SKM-1 (cell line): Measurements from ENCODE around the gene IL22.
"Not testable (repeated sequence)": the region's sequence is repeated elsewhere in the genome, so short reads cannot be mapped to it uniquely, and the experiment has no call there.

Experiments used
- DNase-seq: peaks from one replicate; lab custom pipeline; 2025; ENCODE audit not compliant: unreplicated experiment; lab: John Stamatoyannopoulos, UW

IL22 gene

DNA sequence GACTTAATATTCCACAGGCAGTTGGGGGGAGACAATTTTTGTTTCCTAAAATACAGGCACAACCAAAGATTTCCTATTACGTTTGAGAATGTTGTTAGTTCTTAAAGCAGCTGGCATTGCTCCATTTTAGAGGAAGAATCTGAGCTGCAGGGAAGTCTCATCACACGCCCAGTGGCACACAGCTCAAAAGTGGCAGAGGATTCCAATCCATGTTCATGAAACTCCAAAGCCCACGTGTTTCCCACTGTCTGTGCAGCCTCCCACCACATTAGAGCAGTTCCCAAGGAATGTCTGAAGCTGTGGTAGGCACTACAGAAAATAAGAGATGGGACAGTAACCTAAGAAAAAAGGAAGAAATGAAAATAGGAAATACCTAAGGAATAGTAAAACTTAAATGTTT is 21.7 kb downstream of the IL22 start:
- no peak for DNase-seq

DNA sequence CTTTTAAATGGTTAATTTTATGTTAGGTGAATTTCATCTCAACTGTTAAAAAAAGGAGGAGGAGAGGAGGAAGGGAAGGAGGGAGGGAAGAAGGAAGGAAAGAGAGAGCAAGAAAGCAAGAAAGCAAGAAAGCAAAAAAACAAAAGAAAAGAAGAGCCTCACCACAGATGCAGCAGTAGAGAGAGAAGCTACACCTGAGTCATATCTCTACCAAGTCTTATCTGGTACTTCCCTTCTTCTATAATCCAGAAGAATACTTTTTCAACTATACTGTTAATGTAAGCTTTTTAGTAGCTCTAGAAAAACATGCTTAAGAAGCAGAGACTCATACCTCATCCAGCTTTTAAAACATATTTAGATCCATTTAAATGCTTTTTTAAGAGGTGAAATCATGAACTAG is 22.2 kb downstream of the IL22 start:
- no peak for DNase-seq

DNA sequence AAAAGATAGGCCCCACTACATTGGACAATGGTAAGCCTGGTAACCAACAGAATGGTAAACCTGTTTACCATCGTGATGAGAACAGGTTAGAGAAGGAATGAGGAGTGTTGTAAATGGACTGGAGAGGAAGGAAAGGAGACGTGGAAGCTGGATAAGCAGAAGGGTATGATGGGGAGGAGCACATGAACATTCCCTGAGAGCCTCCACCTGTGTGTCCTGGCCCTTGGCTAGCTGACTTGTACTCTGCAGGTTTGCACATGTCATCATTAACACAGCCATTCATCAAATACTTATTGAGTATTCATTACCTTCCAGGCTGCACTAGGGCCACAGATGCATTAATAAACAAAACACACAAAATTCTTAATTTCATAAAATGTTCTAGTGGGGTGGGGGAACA is 23.4 kb downstream of the IL22 start:
- no peak for DNase-seq

- no peak for DNase-seq
Observed at GRCh38 chr12:68227356-68227755, 26.0 kb downstream of the IL22 start.

GRCh38 chr12:68225576-68226476 is 27.6 kb downstream of the IL22 start, which contains the start of gene IL26:
Gene IL26 (minus strand): TSS chr12:68225810. CDS start chr12:68225756, 54 bp downstream.
- DNase-seq, result no peak

GRCh38 chr12:68224613-68225285 is 28.7 kb downstream of the IL22 start:
- DNase-seq, result no peak

- peak; percentile 48 for DNase-seq
Observed at GRCh38 chr12:68223067-68223747, 30.2 kb downstream of the IL22 start.

DNA sequence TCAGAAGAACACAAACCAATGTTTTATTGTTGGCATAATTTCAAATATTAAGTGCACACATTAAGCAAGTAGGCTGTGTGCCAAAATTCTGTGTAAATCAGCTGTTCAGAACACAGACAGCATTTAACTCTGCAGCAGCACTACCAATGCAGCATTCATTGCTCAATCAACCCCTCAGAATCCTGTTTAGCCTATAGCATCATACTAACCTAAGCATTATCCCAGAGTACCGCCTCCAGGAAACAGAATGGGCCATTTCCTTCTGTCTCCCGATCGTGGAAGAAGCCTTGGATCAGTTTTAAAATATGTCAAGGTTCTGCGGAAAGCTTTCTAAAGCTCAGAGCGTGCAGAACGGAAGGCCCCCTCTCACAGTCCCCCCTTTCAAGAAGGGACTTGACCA is 31.1 kb downstream of the IL22 start:
- no peak for DNase-seq

DNA sequence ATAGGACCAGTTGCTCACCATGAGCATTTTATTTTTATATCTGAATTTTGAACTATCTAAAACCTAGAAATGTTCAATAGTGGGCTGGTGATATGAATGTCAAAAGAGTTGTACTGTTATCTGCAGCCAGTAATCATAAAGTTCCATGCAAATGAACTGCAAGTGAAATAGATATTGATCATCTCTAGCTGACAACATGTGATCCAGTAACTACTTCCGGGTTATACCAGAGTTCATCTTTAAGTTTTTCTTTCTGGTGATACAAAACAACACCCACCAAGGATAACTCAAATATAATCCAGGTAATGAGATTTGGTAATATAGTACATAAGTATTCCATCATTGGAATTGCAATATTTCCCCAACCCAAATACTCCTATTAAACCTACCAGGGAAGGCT is 31.9 kb downstream of the IL22 start:
- DNase-seq, result no peak

GRCh38 chr12:68210875-68211274 is 42.5 kb downstream of the IL22 start:
- DNase-seq, result no peak

GRCh38 chr12:68209048-68209728 is 44.2 kb downstream of the IL22 start:
- not testable (repeated sequence) for DNase-seq

DNA sequence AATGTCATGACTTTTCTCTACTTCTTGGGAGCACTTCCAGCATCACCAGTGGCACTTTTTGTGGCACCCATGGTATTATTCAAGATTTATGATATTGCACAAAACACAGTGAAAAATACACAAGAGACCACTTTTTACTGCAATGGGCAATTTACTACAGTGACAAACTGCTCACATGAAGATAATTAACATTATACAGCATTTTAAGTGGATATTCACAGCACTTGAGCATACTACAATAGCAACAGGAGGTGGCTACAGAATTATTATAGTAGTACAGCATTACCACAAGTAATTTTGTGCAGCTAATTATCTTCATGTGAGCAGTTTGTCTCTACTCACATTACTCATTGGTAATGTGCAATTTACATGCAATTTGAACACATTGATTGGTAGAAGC is 46.1 kb downstream of the IL22 start:
- DNase-seq, result no peak

DNA sequence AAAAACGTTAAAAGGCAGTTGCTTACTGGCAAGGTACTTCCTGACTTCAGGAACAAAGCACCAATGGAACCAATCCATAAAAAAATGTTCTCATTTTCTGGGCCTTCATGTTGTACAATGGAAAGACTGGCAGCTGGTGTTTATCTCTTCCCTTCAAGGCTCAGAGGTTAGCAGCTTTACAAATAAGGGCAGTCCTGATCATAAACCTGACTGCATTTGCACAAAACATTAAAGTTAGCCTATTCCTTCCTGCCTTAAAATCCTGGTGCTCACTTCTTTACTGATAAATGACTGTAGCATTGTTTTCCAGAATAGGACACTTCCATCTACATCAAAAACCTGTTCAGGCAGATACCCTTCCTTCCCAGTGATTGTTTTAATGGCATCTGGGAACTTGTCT is 47.0 kb downstream of the IL22 start:
- no peak for DNase-seq

DNA sequence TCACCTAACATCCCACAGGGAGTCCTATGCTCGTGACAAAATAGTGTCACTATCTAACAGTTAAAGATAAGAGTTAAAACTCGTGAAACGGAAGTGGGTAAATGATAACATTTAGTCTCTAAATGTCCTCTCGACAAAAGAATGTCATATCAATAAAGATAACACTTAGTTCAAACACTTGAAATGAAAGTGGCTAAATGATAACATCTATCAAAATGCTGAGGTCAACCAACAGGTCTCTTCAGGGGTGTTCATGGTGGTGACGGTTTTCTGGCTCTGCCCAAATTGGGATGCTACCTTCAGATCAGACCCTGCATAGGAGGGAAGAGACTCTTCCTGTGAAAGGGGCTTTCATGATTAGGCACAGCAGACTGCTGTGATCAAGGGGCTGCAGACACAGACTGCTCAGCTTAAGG is 49.9 kb downstream of the IL22 start:
- DNase-seq, result no peak

DNA sequence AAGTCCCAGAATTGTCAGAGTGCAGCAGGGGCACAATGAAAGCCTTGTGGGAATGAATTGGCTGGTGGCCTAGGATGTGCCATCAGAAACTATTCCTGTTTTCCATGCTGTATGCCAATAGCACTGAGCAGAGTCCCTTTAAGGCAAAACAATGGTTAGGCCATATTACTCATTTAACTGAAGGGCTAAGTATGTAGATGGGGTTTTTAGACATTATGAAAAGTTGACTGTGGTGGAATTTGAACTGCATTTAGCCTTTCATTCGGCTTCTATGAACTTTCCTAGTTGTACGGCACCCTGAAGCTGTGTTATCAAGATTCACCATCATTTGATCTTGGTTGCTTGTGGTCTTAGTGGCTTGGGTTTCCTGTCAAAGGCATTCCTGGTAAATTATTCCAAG is 52.5 kb downstream of the IL22 start:
- DNase-seq, result no peak

GRCh38 chr12:68199127-68199526 is 54.3 kb downstream of the IL22 start:
- no peak for DNase-seq

DNA sequence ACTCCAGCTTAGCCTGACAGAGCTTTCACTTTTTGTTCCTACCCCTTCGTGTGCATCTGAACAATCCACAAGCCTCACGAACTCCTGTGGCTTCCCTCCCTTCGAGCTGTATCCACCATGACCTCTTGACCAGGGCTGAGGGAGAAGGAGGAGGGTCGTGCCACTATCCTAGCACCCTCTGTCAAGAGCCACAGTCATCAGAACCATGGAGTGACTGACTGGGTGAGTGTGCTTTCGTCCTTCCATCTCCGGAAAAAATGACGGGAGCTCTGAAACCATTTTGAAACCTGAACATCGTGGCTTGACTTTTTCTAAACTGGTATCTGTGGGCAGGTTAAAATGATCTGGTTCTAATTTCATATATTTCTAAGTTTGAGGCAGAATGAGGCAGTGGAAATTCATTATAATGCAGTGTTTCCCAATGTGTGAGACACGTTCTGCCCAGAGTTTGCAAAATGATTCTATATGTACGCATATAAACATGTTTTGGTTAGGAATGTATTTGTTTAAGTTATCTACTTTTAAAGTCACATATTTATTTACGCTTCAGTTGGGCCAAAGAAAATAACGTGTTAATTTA is 54.8 kb downstream of the IL22 start:
- DNase-seq, result no peak
